Endodermal cell (in vitro differentiated cells): ENCODE results near the gene PCGF3. TPM values are rescaled to one million over a fixed set of nuclear protein-coding genes. Genes with fewer than 3 reads are reported as not detected.
A peak's percentile ranks its signal among the peaks of the same experiment; 100 is the strongest.

Experiments used
- DNase-seq: peaks from one replicate; pipeline ENCODE4 v3.0.0-alpha.2; 2017
- H3K27ac ChIP-seq: 2 replicates; pipeline ENCODE4 v1.5.1; 2013; ENCODE audit warnings: mild to moderate bottlenecking, low read depth, low read length, moderate library complexity
- H3K27me3 ChIP-seq: 2 replicates; pipeline ENCODE4 v1.6.1; 2013; ENCODE audit warnings: mild to moderate bottlenecking, low read length, moderate library complexity; ENCODE audit not compliant: insufficient read depth, control insufficient read depth, poor library complexity, severe bottlenecking
- H3K36me3 ChIP-seq: 2 replicates; pipeline ENCODE4 v1.7.0; 2013; ENCODE audit warnings: mild to moderate bottlenecking, low read length, moderate library complexity; ENCODE audit not compliant: control insufficient read depth, insufficient read depth
- H3K4me1 ChIP-seq: one replicate; pipeline ENCODE4 v1.7.0; 2013; ENCODE audit warnings: low read length; ENCODE audit not compliant: control insufficient read depth, insufficient read depth
- H3K4me3 ChIP-seq: 2 replicates; pipeline ENCODE4 v1.5.1; 2013; ENCODE audit warnings: mild to moderate bottlenecking, low read length, moderate library complexity
- H3K9ac ChIP-seq: 2 replicates; pipeline ENCODE4 v1.6.1; 2013; ENCODE audit warnings: mild to moderate bottlenecking, low read length, moderate library complexity; ENCODE audit not compliant: poor library complexity, severe bottlenecking; ENCODE audit errors: extremely low read depth
- H3K9me3 ChIP-seq: 2 replicates; pipeline ENCODE4 v1.6.1; 2013; ENCODE audit warnings: mild to moderate bottlenecking, low read length, moderate library complexity; ENCODE audit not compliant: control insufficient read depth
- H3K27ac Mint-ChIP-seq: 2 replicates; pipeline ENCODE4 v1.8.0; 2020; ENCODE audit warnings: mixed read lengths
- H3K27me3 Mint-ChIP-seq: 2 replicates; pipeline ENCODE4 v1.8.0; 2021; ENCODE audit warnings: mild to moderate bottlenecking, mixed read lengths; ENCODE audit not compliant: insufficient read depth
- H3K36me3 Mint-ChIP-seq: 2 replicates; pipeline ENCODE4 v1.8.0; 2020; ENCODE audit warnings: low read depth, mixed read lengths
- H3K4me1 Mint-ChIP-seq: 2 replicates; pipeline ENCODE4 v1.8.0; 2020; ENCODE audit warnings: mixed read lengths
- H3K4me3 Mint-ChIP-seq: 2 replicates; pipeline ENCODE4 v1.8.0; 2020; ENCODE audit warnings: mild to moderate bottlenecking, moderate library complexity, mixed read lengths
- H3K9me3 Mint-ChIP-seq: 2 replicates; pipeline ENCODE4 v1.8.0; 2020; ENCODE audit warnings: mild to moderate bottlenecking, mixed read lengths
- CTCF ChIP-seq: fragments of 200-600 bp; sonication (generic); conservative IDR thresholded peaks from 2 replicates; pipeline ENCODE4 v1.5.0; 2021; ENCODE audit warnings: antibody characterized with exemption, mild to moderate bottlenecking
- WGBS, 2 experiments: methylation state at CpG; one replicate each; pipeline versions ENCODE4 v1.1.5 to v1.1.7; 2013; ENCODE audit warnings: missing lambda C conversion rate in 2 of 2, mixed read lengths in 1 of 2; ENCODE audit not compliant: insufficient coverage in 1 of 2, insufficient read length in 1 of 2; 5-methylcytosine and 5-hydroxymethylcytosine counted together
- total RNA-seq, 2 donors: library from RNA; stranded (reverse); fragmentation: NEBNext Ultra II Directional in 1 of 2; extraction: Animal tissue kit (Norgen Biotek cat#: 25700) in 1 of 2; gene quantifications; 2 replicates in 1 of 2; 3 replicates in 1 of 2; pipeline ENCODE4 v1.2.1, GENCODE V29; 2021

PCGF3 gene
- total RNA-seq, 2 donors from 2014 or later = 53.1 to 64.0 TPM

DNA sequence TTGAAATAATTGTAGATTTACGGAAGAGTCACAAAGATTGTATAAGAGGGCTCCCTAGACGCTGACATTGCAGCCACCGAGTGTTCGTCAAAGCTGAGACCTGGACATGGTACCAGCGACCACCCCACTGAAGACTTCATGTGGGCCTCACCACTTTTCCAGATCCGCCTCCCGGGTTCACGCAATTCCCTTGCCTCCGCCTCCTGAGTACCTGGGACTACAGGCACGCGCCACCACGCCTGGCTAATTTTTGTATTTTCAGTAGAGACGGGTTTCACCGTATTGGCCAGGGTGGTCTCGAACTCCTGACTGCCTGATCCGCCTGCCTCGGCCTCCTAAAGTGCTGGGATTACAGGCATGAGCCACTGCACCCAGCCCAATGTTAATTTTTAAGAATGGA is 90.6 kb downstream of the PCGF3 start:
- H3K4me3 Mint-ChIP-seq = no peak overlapping the region
- no peak for TF ChIP-seq CTCF
- Histone ChIP-seq H3K9ac (no peak overlapping the region), H3K36me3 (no peaks in the 10 kb centered on the region), H3K27ac (no peak overlapping the region), H3K27me3 (peaks cover 47% of the 10 kb centered on the region), H3K9me3 (no peaks in the 10 kb centered on the region), H3K4me1 (no peaks in the 10 kb centered on the region), H3K4me3 (no peak overlapping the region)
- no peak overlapping the region for H3K27ac Mint-ChIP-seq
- DNase-seq = peak; percentile 16
- H3K27me3 Mint-ChIP-seq = peaks cover 46% of the 10 kb centered on the region
- no peaks in the 10 kb centered on the region for H3K36me3 Mint-ChIP-seq
- WGBS, 2 experiments = 80 to 86% methylated on average over 17 of the region's 17 CpGs
- H3K9me3 Mint-ChIP-seq = no peaks in the 10 kb centered on the region
- H3K4me1 Mint-ChIP-seq = peaks cover 8% of the 10 kb centered on the region

- H3K27me3 ChIP-seq = peaks cover 47% of the 10 kb centered on the region
- Mint-ChIP-seq H3K4me3 (no peak overlapping the region), H3K27ac (no peak overlapping the region), H3K4me1 (peaks cover 8% of the 10 kb centered on the region), H3K36me3 (no peaks in the 10 kb centered on the region), H3K27me3 (peaks cover 51% of the 10 kb centered on the region), H3K9me3 (no peaks in the 10 kb centered on the region)
- H3K4me1 ChIP-seq = no peaks in the 10 kb centered on the region
- no peaks in the 10 kb centered on the region for H3K9me3 ChIP-seq
- H3K27ac ChIP-seq = no peak overlapping the region
- no peak for TF ChIP-seq CTCF
- no peaks in the 10 kb centered on the region for H3K36me3 ChIP-seq
- WGBS, 2 experiments = 91 to 92% methylated on average over 4 of the region's 4 CpGs
- no peak overlapping the region for H3K4me3 ChIP-seq
- no peak overlapping the region for H3K9ac ChIP-seq
- no peak for DNase-seq
These were observed 91.4 kb downstream of the PCGF3 start for GRCh38 chr4:797066-797465.

DNA sequence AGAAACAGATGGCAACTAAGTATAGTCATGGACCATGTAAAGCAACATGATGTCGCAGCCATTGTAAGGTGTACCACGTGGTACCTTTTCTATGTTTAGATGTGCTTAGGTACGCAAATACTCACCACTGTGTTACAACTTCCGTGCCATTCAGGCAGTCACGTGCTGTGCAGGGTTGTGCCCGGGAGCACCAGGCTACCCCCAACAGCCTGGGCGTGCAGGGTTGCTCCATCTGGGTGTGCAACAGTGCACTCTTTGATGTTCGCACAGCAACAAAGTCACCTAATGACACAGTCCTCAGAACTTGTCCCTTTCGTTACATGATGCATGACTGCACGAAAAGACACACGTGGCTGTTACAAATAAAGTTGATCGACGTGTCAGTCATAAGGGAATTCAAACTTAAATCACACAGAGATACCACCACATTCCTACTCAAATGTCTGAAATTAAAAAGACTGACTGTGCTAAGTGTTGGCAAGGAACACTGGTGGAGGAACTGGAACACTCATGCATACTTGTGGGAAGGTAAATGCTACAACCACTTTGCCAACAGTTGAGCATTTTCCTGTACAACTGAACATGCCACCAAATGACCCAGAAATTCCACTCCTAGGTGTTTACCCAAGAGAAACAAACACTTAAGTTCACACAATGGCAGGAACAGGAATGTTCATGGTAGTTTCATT is 95.9 kb downstream of the PCGF3 start:
- Histone ChIP-seq H3K27me3 (peaks cover 15% of the 10 kb centered on the region), H3K4me1 (no peaks in the 10 kb centered on the region), H3K27ac (no peak overlapping the region), H3K9me3 (peaks cover 5% of the 10 kb centered on the region), H3K36me3 (no peaks in the 10 kb centered on the region), H3K9ac (no peak overlapping the region), H3K4me3 (no peak overlapping the region)
- 87 to 88% methylated on average over 9 to 13 of the region's 13 CpGs for WGBS, 2 experiments
- Mint-ChIP-seq H3K4me1 (no peaks in the 10 kb centered on the region), H3K36me3 (no peaks in the 10 kb centered on the region), H3K4me3 (no peak overlapping the region), H3K9me3 (peaks cover 5% of the 10 kb centered on the region), H3K27ac (no peak overlapping the region), H3K27me3 (peaks cover 37% of the 10 kb centered on the region)
- no peak for TF ChIP-seq CTCF
- DNase-seq = no peak
